ENCODE results near the gene MZT2A. TPM values are rescaled to one million over a fixed set of nuclear protein-coding genes. Genes with fewer than 3 reads are reported as not detected.

MZT2A gene
- total and polyA plus RNA-seq, 9 of the 15 experiments (the other 6 are each of a cell fraction or from before 2014, with no cell fraction given), result 5.8 to 355 (median 101) TPM

GRCh38 chr2:131492418-131493198, 411 bp upstream of the MZT2A start (continued):
- TF ChIP-seq BCOR (IDR thresholded peaks at IDR 0.05), result 0 out of 2 replicates have a peak, but pooled peaks have one; percentile 19
- TF ChIP-seq SMAD4 (CRISPR knock-in tag; conservative IDR thresholded peaks at IDR 0.05), result peak; percentile 88
- TF ChIP-seq SIN3A (IDR thresholded peaks at IDR 0.05; ENCODE audit: borderline replicate concordance in 2 of 2, control insufficient read depth in 1 of 2, low read depth in 2 of 2, low read length in 2 of 2), result peak; percentile 3 to 90; a peak in 2 of 4 replicates
- TF ChIP-seq PML (IDR thresholded peaks at IDR 0.05; ENCODE audit: low read length), result peak; percentile 43
- TF ChIP-seq NFE2 (IDR thresholded peaks at IDR 0.05; ENCODE audit: low read depth), result 0 out of 2 replicates have a peak, but pooled peaks have one; percentile 6
- TF ChIP-seq ZEB2 (IDR thresholded peaks at IDR 0.05), result peak; percentile 70; the same call in 1 of the 2 replicates
- peak; percentile 62; the same call in 1 of the 2 replicates for TF ChIP-seq MTA3 (IDR thresholded peaks at IDR 0.05; ENCODE audit: borderline replicate concordance)
- TF ChIP-seq ELF2 (CRISPR knock-in tag; IDR thresholded peaks at IDR 0.05), result no peak
- no peak for TF ChIP-seq ZNF609 (CRISPR knock-in tag; IDR thresholded peaks at IDR 0.05; ENCODE audit: borderline replicate concordance)
- TF ChIP-seq JUNB (CRISPR knock-in tag; conservative IDR thresholded peaks at IDR 0.05), result no peak
- TF ChIP-seq RNF2 (IDR thresholded peaks at IDR 0.05), result peak; percentile 44; the same call in 1 of the 2 replicates
- TF ChIP-seq ID3 (CRISPR knock-in tag; IDR thresholded peaks at IDR 0.05), result no peak
- no peak for TF ChIP-seq ID3 (tag; IDR thresholded peaks at IDR 0.05)
- TF ChIP-seq CBFA2T3 (IDR thresholded peaks at IDR 0.05), result 0 out of 2 replicates have a peak, but pooled peaks have one; percentile 7
- TF ChIP-seq NBN (IDR thresholded peaks at IDR 0.05; ENCODE audit: low read depth), result peak; percentile 61; the same call in 1 of the 2 replicates
- TF ChIP-seq MECOM (CRISPR knock-in tag; IDR thresholded peaks at IDR 0.05), result no peak
- no peak for TF ChIP-seq GTF2B (IDR thresholded peaks at IDR 0.05; ENCODE audit: extremely low read depth, insufficient read length)
- peak; percentile 23 for TF ChIP-seq PRPF4 (IDR thresholded peaks at IDR 0.05; ENCODE audit: insufficient read depth, low read depth, low read length, poor library complexity, severe bottlenecking)
- peak; percentile 89 for TF ChIP-seq HNRNPLL (IDR thresholded peaks at IDR 0.05; ENCODE audit: low read depth, low read length, poor library complexity, severe bottlenecking)
- TF ChIP-seq CBX1 (IDR thresholded peaks at IDR 0.05; ENCODE audit: low read depth), result peak; percentile 54

All from K562 (cell line).